ENCODE results near the gene PAM16. TPM values are rescaled to one million over a fixed set of nuclear protein-coding genes. Genes with fewer than 3 reads are reported as not detected.

PAM16 gene
- total and polyA plus RNA-seq, 9 of the 15 experiments (the other 6 are each of a cell fraction or from before 2014, with no cell fraction given) = 38.7 to 273 (median 79.3) TPM

DNA sequence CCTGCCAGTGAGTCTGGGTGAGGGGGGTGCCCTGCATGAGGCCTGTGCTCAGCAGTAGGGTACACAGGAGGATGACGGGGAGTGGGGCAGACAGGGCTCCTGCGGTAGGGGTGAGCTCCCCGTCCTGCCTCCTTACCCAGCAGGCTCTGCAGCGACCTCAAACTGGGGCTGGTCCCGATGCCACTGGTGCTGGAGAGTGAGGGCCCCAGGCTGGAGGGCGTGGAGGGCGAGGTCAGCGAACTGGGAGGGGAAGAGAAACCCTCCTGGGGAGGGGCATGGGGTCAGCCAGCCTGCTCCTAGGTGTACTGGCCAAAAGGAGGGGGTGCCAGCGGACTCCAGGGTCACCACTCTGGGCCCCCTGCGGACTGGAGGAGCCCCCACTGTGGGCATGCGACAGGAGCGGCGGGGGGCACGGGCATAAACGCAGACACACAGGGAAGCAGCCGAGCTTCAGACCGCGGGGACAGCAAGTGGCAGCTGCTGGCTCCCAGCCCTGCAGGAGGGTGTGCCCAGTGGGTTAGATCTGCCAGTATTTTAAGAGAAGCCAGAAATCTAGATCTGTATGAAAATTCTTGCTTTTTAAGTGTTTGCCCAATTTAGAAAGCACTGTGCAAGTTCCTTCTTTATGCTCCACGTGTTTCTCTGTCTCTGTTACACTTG lies 11.5 kb upstream of the PAM16 start (continued):
- TF ChIP-seq CREB3 (tag; conservative IDR thresholded peaks at IDR 0.05; ENCODE audit: low read depth) (no peak), TRIM24 (IDR thresholded peaks at IDR 0.05) (no peak), POLR2G (IDR thresholded peaks at IDR 0.05; ENCODE audit: low read depth, low read length) (no peak), HMG20A (CRISPR knock-in tag; conservative IDR thresholded peaks at IDR 0.05) (no peak)
- TF ChIP-seq, protein P1, sequence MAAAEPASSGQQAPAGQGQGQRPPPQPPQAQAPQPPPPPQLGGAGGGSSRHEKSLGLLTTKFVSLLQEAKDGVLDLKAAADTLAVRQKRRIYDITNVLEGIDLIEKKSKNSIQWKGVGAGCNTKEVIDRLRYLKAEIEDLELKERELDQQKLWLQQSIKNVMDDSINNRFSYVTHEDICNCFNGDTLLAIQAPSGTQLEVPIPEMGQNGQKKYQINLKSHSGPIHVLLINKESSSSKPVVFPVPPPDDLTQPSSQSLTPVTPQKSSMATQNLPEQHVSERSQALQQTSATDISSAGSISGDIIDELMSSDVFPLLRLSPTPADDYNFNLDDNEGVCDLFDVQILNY (CRISPR knock-in tag; IDR thresholded peaks at IDR 0.05) = no peak
- TF ChIP-seq, protein P2, sequence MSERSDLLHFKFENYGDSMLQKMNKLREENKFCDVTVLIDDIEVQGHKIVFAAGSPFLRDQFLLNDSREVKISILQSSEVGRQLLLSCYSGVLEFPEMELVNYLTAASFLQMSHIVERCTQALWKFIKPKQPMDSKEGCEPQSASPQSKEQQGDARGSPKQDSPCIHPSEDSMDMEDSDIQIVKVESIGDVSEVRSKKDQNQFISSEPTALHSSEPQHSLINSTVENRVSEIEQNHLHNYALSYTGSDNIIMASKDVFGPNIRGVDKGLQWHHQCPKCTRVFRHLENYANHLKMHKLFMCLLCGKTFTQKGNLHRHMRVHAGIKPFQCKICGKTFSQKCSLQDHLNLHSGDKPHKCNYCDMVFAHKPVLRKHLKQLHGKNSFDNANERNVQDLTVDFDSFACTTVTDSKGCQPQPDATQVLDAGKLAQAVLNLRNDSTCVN (CRISPR knock-in tag; IDR thresholded peaks at IDR 0.05) = no peak

- H3K4me3 ChIP-seq = no peak overlapping the region
- no peaks in the 10 kb centered on the region for H3K9me3 ChIP-seq (replicated peaks; ENCODE audit: control insufficient read depth, insufficient read depth, low read depth, low read length)
- no peak overlapping the region for H2AFZ ChIP-seq (ENCODE audit: low read depth, low read length)
- H3K9ac ChIP-seq (ENCODE audit: insufficient read depth in 1 of 2, low read depth in 2 of 2, low read length in 2 of 2) = no peak overlapping the region
- H3K79me2 ChIP-seq (ENCODE audit: control insufficient read depth, insufficient read depth, low read length) = no peaks in the 10 kb centered on the region
- ATAC-seq (no peak), FAIRE-seq (no peak), DNase-seq (ENCODE audit: extremely low read depth in 1 of 4, low spot score in 3 of 4) (no peak)
- peaks cover 61% of the 10 kb centered on the region; the same call in 2 of the 3 replicates for H3K36me3 ChIP-seq (ENCODE audit: control insufficient read depth, insufficient read depth, low read length)
- no peaks in the 10 kb centered on the region for H4K20me1 ChIP-seq (replicated peaks; ENCODE audit: control insufficient read depth, insufficient read depth, low read length)
- no peak overlapping the region for H3K27ac ChIP-seq (ENCODE audit: extremely low read depth, low read depth, low read length)
- BruUV-seq (replicated peaks) = no TSS peak
- H3K27me3 ChIP-seq (ENCODE audit: control insufficient read depth in 2 of 2, insufficient read depth in 2 of 2, low read length in 2 of 2) = no peaks in the 10 kb centered on the region
- ChIA-PET POLR2A (interaction anchor here (0.6 to 1.8 kb wide), 5 partner anchors 9 to 619 kb away, joined by 3 to 9 read pairs (median 4); no protein-coding TSS in a partner anchor), CTCF (ENCODE audit: low intra/inter-chr PET ratio) (no interaction called here)
- intact Hi-C loops (cut with micrococcal nuclease) = no loop called here
- no peak overlapping the region for H3K4me2 ChIP-seq (ENCODE audit: insufficient read depth, low read length)
- H3K9me1 ChIP-seq (ENCODE audit: control insufficient read depth, insufficient read depth, low read length) = no peaks in the 10 kb centered on the region
- TF ChIP-seq CBFA2T2 (conservative IDR thresholded peaks at IDR 0.05) = no peak
- TF ChIP-seq, protein P3, sequence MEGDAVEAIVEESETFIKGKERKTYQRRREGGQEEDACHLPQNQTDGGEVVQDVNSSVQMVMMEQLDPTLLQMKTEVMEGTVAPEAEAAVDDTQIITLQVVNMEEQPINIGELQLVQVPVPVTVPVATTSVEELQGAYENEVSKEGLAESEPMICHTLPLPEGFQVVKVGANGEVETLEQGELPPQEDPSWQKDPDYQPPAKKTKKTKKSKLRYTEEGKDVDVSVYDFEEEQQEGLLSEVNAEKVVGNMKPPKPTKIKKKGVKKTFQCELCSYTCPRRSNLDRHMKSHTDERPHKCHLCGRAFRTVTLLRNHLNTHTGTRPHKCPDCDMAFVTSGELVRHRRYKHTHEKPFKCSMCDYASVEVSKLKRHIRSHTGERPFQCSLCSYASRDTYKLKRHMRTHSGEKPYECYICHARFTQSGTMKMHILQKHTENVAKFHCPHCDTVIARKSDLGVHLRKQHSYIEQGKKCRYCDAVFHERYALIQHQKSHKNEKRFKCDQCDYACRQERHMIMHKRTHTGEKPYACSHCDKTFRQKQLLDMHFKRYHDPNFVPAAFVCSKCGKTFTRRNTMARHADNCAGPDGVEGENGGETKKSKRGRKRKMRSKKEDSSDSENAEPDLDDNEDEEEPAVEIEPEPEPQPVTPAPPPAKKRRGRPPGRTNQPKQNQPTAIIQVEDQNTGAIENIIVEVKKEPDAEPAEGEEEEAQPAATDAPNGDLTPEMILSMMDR (IDR thresholded peaks at IDR 0.05 in 2 of 3, conservative IDR thresholded peaks at IDR 0.05 in 1 of 3; ENCODE audit: insufficient read depth in 2 of 3, low read depth in 1 of 3, low read length in 3 of 3) = no peak
- in situ Hi-C loops (cut with MboI) = loop anchor here (5.0 kb wide), 1 partner anchor 40 kb away; no protein-coding TSS in a partner anchor
- 94% methylated on average over 12 of the region's 12 CpGs for WGBS (ENCODE audit: insufficient coverage, low coverage, missing lambda C conversion rate)
- peaks cover 0 to 57% of the 10 kb centered on the region in 2 experiments; a peak in 2 of 5 replicates for H3K4me1 ChIP-seq (replicated peaks in 1 of 2; ENCODE audit: control insufficient read depth in 2 of 2, insufficient read depth in 2 of 2, low read length in 2 of 2)
These were observed 10.8 kb upstream of the PAM16 start for GRCh38 chr16:4361944-4362311.

Data from K562 (cell line).